GM12892 (cell line): ENCODE measurements around the gene MYLK.

ENCODE experiments used
- POLR2AphosphoS5 ChIP-seq: IDR thresholded peaks from 2 replicates; pipeline ENCODE4 v1.6.1; 2011; ENCODE audit warnings: low read depth, low read length, control low read depth
- TAF1 ChIP-seq: IDR thresholded peaks from 2 replicates; pipeline ENCODE4 v1.6.1; 2011; ENCODE audit warnings: low read depth, mild to moderate bottlenecking, control low read depth, low read length, borderline replicate concordance

GRCh38 chr3:123881771-123882170 lies 2.4 kb downstream of the MYLK start:
- TF ChIP-seq TAF1 (no peak), POLR2AphosphoS5 (no peak)
